Ishikawa (cell line): ENCODE results near the gene CEP104.

Experiments
- CEBPB ChIP-seq: IDR thresholded peaks from 2 replicates; pipeline ENCODE4 v1.6.1; 2012
- CREB1 ChIP-seq: IDR thresholded peaks from 2 replicates; pipeline ENCODE4 v1.6.1; 2012; ENCODE audit warnings: low read depth
- EGR1 ChIP-seq: IDR thresholded peaks from 2 replicates; pipeline ENCODE4 v1.6.1; 2012
- EP300 ChIP-seq: IDR thresholded peaks from 2 replicates; pipeline ENCODE4 v1.6.1; 2012; ENCODE audit warnings: borderline replicate concordance
- FOXM1 ChIP-seq: IDR thresholded peaks from 2 replicates; pipeline ENCODE4 v1.6.1; 2012; ENCODE audit warnings: low read depth, borderline replicate concordance
- NFIC ChIP-seq: IDR thresholded peaks from 2 replicates; pipeline ENCODE4 v1.6.1; 2012
- RAD21 ChIP-seq: IDR thresholded peaks from 2 replicates; pipeline ENCODE4 v1.6.1; 2012; ENCODE audit warnings: low read depth
- REST ChIP-seq: IDR thresholded peaks from 2 replicates; pipeline ENCODE4 v1.6.1; 2012; ENCODE audit warnings: low read depth, mild to moderate bottlenecking
- TAF1 ChIP-seq: IDR thresholded peaks from 2 replicates; pipeline ENCODE4 v1.6.1; 2012; ENCODE audit warnings: low read depth, mild to moderate bottlenecking
- TCF12 ChIP-seq: IDR thresholded peaks from 2 replicates; pipeline ENCODE4 v1.6.1; 2012; ENCODE audit warnings: low read depth
- TEAD4 ChIP-seq: IDR thresholded peaks from 2 replicates; pipeline ENCODE4 v1.6.1; 2012
- YY1 ChIP-seq: IDR thresholded peaks from 2 replicates; pipeline ENCODE4 v1.6.1; 2012; ENCODE audit warnings: low read depth
- ZBTB7A ChIP-seq: IDR thresholded peaks from 2 replicates; pipeline ENCODE4 v1.6.1; 2012; ENCODE audit warnings: low read depth
- TF ChIP-seq, protein P1 (sequence below): IDR thresholded peaks from 2 replicates; pipeline ENCODE4 v1.6.1; 2012
- TF ChIP-seq, protein P2 (sequence below): IDR thresholded peaks from 2 replicates; pipeline ENCODE4 v1.6.1; 2012

Gene CEP104

DNA sequence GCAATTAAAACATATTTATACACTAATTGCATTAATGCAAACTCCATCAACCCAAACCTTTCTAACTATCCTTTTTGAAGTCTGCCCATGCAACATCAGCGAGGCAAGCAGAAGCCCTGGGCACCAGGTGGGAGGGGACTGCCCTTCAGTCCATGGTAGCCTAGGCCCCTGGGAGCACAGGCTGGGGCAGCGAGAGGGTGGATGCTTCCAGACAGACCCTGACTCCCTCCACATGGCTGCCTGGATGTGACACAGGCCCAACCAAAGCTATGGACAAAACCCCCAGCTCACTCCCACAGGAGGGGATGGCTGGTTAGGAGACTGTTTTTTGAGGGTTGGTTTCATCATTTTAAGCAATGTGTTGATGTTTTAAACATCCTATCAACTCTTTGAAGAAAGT, 42.9 kb downstream of the CEP104 start:
- TF ChIP-seq, protein P1, sequence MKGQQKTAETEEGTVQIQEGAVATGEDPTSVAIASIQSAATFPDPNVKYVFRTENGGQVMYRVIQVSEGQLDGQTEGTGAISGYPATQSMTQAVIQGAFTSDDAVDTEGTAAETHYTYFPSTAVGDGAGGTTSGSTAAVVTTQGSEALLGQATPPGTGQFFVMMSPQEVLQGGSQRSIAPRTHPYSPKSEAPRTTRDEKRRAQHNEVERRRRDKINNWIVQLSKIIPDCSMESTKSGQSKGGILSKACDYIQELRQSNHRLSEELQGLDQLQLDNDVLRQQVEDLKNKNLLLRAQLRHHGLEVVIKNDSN: no peak
- TF ChIP-seq TEAD4 (no peak), RAD21 (no peak), EP300 (no peak), CEBPB (no peak), YY1 (no peak), REST (no peak), TCF12 (no peak), ZBTB7A (no peak), TAF1 (no peak), CREB1 (no peak), EGR1 (no peak)
- TF ChIP-seq, protein P2, sequence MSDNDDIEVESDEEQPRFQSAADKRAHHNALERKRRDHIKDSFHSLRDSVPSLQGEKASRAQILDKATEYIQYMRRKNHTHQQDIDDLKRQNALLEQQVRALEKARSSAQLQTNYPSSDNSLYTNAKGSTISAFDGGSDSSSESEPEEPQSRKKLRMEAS: no peak

GRCh38 chr1:3811595-3811911, 45.5 kb downstream of the CEP104 start:
- TF ChIP-seq EP300: no peak
- TF ChIP-seq, protein P2: no peak
- TF ChIP-seq CREB1: no peak
- TF ChIP-seq FOXM1: no peak
- no peak for TF ChIP-seq ZBTB7A
- no peak for TF ChIP-seq RAD21
- no peak for TF ChIP-seq EGR1
- TF ChIP-seq TCF12: no peak
- TF ChIP-seq YY1: no peak
- TF ChIP-seq CEBPB: no peak
- TF ChIP-seq TEAD4: no peak
- no peak for TF ChIP-seq NFIC
- TF ChIP-seq, protein P1: no peak
- TF ChIP-seq REST: no peak
- TF ChIP-seq TAF1: no peak

GRCh38 chr1:3809680-3810079, 47.3 kb downstream of the CEP104 start:
- TF ChIP-seq RAD21: no peak

DNA sequence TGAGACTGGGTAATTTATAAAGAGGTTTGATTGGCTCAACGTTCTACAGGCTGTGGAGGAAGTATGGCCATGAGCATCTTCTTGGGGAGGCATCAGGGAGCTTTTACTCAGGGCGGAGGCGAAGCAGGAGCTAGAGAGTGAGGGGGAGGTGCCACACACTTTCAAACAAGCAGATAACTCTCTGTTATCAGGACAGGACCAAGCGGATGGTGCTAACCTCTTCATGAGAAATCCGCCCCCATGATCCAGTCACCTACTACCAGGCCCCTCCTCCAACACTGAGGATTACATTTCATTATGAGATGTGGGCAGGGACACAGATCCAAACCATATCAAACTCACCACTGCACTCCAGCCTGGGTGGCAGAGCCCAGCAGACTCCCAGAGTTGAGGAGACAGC, 49.2 kb downstream of the CEP104 start:
- TF ChIP-seq TCF12: no peak
- no peak for TF ChIP-seq TAF1
- no peak for TF ChIP-seq FOXM1
- TF ChIP-seq CREB1: no peak
- TF ChIP-seq YY1: no peak
- no peak for TF ChIP-seq REST
- TF ChIP-seq EP300: no peak
- no peak for TF ChIP-seq NFIC
- TF ChIP-seq, protein P1: no peak
- TF ChIP-seq EGR1: no peak
- TF ChIP-seq CEBPB: no peak
- TF ChIP-seq RAD21: no peak
- TF ChIP-seq ZBTB7A: no peak
- no peak for TF ChIP-seq TEAD4
- TF ChIP-seq, protein P2: no peak
